Measurements from ENCODE around the gene CARD10.

The CARD10 gene

GRCh38 chr22:37502342-37503182 lies 16.7 kb downstream of the CARD10 start:
- DNase-seq, result no peak

- peak; percentile 57 for DNase-seq
These were observed 17.4 kb downstream of the CARD10 start for GRCh38 chr22:37501610-37502341.

GRCh38 chr22:37500745-37501609 lies 18.2 kb downstream of the CARD10 start:
- DNase-seq, result no peak

- DNase-seq, result no peak
These were observed 19.2 kb downstream of the CARD10 start for GRCh38 chr22:37499789-37500540.

- DNase-seq, result no peak
These were observed 20.0 kb downstream of the CARD10 start for GRCh38 chr22:37499027-37499707.

GRCh38 chr22:37498289-37498909 lies 20.8 kb downstream of the CARD10 start:
- DNase-seq, result no peak

GRCh38 chr22:37497062-37497599 lies 22.1 kb downstream of the CARD10 start:
- no peak for DNase-seq

- no peak for DNase-seq
These were observed 22.6 kb downstream of the CARD10 start for GRCh38 chr22:37496651-37497050.

- DNase-seq, result no peak
These were observed 25.2 kb downstream of the CARD10 start for GRCh38 chr22:37493979-37494378.

- DNase-seq, result no peak
These were observed 26.5 kb downstream of the CARD10 start for GRCh38 chr22:37492428-37493344.

GRCh38 chr22:37491559-37492427 lies 27.4 kb downstream of the CARD10 start:
- DNase-seq, result no peak

- no peak for DNase-seq
These were observed 28.1 kb downstream of the CARD10 start for GRCh38 chr22:37491106-37491505.

GRCh38 chr22:37489983-37490382 lies 29.2 kb downstream of the CARD10 start:
- DNase-seq, result no peak

- no peak for DNase-seq
These were observed 30.7 kb downstream of the CARD10 start for GRCh38 chr22:37488337-37489135.

GRCh38 chr22:37487571-37487970 lies 31.6 kb downstream of the CARD10 start:
- no peak for DNase-seq

GRCh38 chr22:37487129-37487528 lies 32.1 kb downstream of the CARD10 start:
- no peak for DNase-seq

GRCh38 chr22:37486224-37486845 lies 32.9 kb downstream of the CARD10 start, which contains the start of gene MFNG:
TSS of gene MFNG (minus strand) at chr22:37486384. CDS start at chr22:37486177, 207 bp downstream.
- peak; percentile 19 for DNase-seq
